ENCODE measurements around the gene GPR89A.

Gene GPR89A

GRCh38 chr1:145690587-145691558, 83.1 kb downstream of the GPR89A start:
- POLR2A ChIA-PET (ENCODE audit: low non-redundant PET): no interaction called here
- H3K27ac ChIP-seq: peak overlapping the region; percentile 69
- DNase-seq (ENCODE audit: low spot score): peak; percentile 25
- no peak for TF ChIP-seq CTCF (conservative IDR thresholded peaks at IDR 0.05; ENCODE audit: low read depth)
- CTCF ChIA-PET: no interaction called here

GRCh38 chr1:145692785-145693443, 85.1 kb downstream of the GPR89A start:
- H3K27ac ChIP-seq: peak overlapping the region; percentile 34; the same call in 1 of the 2 replicates
- no peak for TF ChIP-seq CTCF (conservative IDR thresholded peaks at IDR 0.05; ENCODE audit: low read depth)
- no peak for DNase-seq (ENCODE audit: low spot score)
- ChIA-PET POLR2A (ENCODE audit: low non-redundant PET) (no interaction called here), CTCF (interaction anchor here (0.6 kb wide), 1 partner anchor 28 kb away, joined by 3 read pairs; no protein-coding TSS in a partner anchor)

- no peak overlapping the region for H3K27ac ChIP-seq
- TF ChIP-seq CTCF (conservative IDR thresholded peaks at IDR 0.05; ENCODE audit: low read depth): no peak
- CTCF ChIA-PET: no interaction called here
- POLR2A ChIA-PET (ENCODE audit: low non-redundant PET): no interaction called here
- no peak for DNase-seq (ENCODE audit: low spot score)
Observed at GRCh38 chr1:145695821-145696629, 88.2 kb downstream of the GPR89A start.

GRCh38 chr1:145696630-145696960, 88.8 kb downstream of the GPR89A start:
- CTCF ChIA-PET: no interaction called here

GRCh38 chr1:145701306-145701862, 93.6 kb downstream of the GPR89A start:
- TF ChIP-seq CTCF (conservative IDR thresholded peaks at IDR 0.05; ENCODE audit: low read depth): no peak
- DNase-seq (ENCODE audit: low spot score): no peak
- ChIA-PET CTCF (no interaction called here), POLR2A (ENCODE audit: low non-redundant PET) (no interaction called here)
- no peak overlapping the region for H3K27ac ChIP-seq

More at GRCh38 chr1:145696630-145696960, 88.8 kb downstream of the GPR89A start:
- H3K27ac ChIP-seq: no peak overlapping the region
- DNase-seq (ENCODE audit: low spot score): no peak
- TF ChIP-seq CTCF (conservative IDR thresholded peaks at IDR 0.05; ENCODE audit: low read depth): no peak
- POLR2A ChIA-PET (ENCODE audit: low non-redundant PET): no interaction called here

- ChIA-PET CTCF (interaction anchor here (1.2 kb wide), 1 partner anchor 20 kb away, joined by 4 read pairs; no protein-coding TSS in a partner anchor), POLR2A (ENCODE audit: low non-redundant PET) (no interaction called here)
- no peak for TF ChIP-seq CTCF (conservative IDR thresholded peaks at IDR 0.05; ENCODE audit: low read depth)
- no peak overlapping the region for H3K27ac ChIP-seq
- DNase-seq (ENCODE audit: low spot score): no peak
Observed at GRCh38 chr1:145702052-145702451, 94.3 kb downstream of the GPR89A start.
